Measurements from ENCODE around the gene HS3ST4.

The HS3ST4 gene

DNA sequence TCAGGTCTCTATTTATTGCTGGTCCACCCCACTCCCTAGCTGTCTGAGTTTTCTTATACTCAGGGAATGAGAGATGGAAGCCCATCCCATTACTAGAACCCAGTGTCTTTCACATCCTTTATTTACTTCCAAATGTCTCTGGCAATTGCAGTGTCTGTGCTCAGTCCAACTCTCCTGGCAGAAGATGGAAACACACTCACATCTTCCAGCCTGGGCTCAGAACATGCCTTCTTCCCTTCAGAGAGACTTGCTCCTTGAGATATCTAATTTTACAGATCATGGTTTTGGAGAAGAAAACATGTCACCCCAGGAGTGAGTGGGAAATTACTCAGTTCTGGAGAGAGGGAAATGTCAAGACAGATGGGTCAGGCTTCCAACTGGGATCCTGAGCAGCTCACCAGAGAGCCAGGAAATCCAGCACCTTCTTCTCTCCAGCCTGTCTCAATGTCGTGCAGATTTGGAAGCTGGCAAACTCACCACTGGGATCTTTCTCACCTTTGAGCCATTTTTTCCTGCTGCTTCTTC is 494.4 kb downstream of the HS3ST4 start:
- DNase-seq (ENCODE audit: low read depth in 2 of 2) = no peak

Data from stimulated activated CD4-positive, alpha-beta T cell treated with anti-CD3 and anti-CD28 coated beads, Interleukin-4, amount 100 ng/mL, for 48 hours (primary cell).